GM15510 (cell line): Measurements from ENCODE around the gene TMCC1.

ENCODE experiments used
- POLR2A ChIP-seq: IDR thresholded peaks from 3 replicates; pipeline ENCODE4 v1.6.1; 2011; ENCODE audit warnings: borderline replicate concordance; ENCODE audit not compliant: insufficient read length; ENCODE audit errors: extremely low read depth

Gene TMCC1

DNA sequence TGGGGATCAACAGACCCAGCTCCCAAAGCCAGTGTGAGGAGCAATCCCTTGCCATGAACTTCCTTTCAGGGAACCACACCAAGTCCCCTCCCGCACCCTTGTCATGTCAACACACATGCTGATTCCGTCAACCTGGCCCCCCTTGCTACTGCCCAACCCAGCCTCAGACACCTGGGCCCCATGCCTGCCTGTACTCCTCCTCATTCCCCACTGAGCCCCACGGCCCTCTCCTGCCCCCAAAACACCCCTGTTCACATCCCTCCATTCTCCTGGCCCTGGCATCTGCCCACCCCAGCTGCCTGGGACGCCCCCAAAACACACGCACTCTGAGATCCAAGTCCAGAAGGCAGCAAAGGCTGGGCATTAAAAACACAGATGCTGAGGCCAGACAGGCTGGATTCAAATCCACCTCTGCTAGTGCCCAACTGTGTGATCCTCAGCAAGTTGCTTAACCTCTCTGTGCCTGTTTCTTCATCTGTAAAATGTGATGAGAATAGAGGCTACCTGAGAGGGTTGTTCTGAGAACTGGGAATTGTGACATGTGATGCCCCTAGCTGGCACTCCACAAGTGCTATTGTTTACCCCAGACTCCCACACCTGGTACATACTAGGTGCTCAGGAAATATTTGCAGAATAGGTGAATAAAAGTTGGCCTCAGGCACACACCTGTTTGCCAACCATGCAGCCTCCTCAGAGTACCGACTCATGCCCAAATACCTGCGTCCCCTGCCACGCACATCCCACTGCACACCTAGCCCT is 289.3 kb downstream of the TMCC1 start:
- TF ChIP-seq POLR2A, result no peak

DNA sequence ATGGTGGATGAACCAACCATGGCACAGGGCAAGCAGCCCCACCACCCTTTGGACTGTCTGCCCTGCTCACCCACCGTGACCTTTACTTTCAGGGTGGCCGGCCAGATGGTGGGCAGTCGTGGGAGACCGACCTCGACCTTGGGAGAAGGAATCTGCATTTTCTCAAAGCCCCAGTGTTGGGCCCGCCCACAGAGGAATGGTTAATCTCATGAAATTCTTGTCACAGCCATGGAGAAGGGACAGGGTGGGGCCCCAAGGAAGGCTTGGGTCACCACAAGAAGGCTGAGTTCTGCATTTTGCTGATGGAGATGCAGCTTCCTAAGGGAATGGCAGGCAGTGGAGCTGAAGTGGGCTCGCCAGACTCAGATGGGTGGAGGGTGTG is 290.0 kb downstream of the TMCC1 start:
- no peak for TF ChIP-seq POLR2A

DNA sequence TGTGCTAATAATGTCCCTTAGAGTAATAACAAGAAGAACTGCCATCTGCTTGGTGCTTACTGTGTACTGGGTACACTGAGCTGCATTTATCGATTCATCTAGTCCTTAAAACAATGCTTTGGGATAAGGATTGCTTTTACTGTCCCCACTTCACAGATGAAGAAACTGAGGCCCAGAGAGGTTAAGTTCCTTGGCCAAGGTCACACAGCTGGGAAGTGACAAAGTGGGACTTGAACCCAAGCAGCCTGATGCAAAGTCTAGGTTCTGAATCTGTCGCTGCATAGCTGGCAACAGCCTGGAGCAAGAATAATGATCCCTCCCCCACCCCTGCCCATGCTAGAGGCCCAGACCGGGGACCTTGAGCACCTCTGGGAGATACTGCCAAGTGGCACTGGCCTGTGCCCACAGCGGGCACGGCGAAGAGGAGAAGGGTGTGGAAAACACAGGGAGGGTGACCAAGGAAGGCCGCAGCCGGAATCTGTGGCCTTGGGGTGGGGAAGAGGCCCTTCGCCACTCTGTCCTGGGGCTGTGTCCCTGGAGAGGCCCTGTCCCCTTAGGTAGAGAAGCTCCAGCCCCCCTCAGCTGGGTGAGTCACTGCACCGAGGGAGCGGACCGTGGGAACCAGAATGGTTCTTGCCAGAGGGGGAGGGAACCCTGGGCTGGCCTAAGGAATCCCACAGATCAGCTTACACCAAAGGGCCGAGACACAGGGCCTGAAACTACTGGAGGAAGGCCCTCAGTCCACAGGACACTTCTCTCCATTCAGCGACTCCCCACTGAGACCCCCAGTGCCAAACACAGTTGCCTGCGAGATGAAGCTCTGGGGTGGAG is 290.6 kb downstream of the TMCC1 start:
- TF ChIP-seq POLR2A, result no peak

DNA sequence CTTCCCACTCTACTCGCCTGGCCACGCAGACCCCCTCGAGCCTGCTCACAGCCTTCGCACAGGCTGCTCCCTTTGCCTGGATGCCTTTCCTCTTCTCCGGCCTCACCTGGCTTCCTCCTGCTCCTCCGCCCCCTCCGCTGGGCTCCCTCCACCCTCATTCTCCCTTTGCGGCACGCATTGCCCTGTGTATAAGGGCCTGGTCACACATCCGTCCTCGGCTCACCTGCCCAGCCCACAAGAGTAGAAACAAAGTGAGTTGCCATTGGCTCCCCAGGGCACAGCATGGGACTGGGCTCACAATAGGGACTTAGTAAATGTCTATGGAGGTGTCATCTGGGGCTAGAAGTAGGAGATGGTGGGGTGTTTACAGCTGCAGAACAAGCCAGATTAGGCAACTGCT is 291.2 kb downstream of the TMCC1 start:
- TF ChIP-seq POLR2A, result no peak

DNA sequence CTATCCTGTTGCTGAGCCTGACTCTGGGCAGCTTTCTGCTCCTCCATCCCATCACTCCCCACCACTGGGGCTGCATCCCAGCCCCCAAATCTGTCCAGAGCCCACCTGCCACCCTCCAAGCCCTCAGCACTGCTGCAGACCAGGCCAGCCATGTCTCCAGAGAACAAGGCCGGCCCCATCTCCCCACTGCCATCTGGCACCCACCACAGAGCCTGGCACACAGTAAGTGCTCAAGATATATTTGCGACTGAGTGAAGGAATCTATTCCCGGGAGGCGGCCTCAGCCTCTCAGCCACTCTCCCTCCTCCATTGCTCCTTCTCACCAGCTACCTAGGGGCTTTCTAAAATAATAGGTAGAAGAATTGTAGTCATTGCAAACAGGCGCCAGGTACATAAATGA is 291.8 kb downstream of the TMCC1 start:
- no peak for TF ChIP-seq POLR2A

DNA sequence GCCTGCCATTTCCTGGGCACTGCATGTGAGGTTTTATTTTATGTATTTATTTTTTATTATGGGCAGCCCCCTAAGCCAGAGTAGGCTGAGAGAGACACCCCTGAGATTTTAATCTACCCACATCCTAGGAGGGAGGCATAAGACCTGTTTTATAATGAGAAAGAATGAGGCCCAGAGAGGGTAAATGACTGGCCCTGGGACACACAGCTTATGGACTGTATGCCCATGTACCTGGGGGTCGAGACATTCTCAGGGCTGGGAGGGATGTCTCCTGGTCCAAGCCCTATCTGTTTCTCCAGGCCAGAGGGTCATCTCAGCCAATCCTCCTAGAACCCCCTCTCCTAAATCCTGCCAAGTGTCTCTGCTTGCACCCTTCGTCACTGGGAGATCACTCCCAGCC is 293.2 kb downstream of the TMCC1 start:
- no peak for TF ChIP-seq POLR2A

DNA sequence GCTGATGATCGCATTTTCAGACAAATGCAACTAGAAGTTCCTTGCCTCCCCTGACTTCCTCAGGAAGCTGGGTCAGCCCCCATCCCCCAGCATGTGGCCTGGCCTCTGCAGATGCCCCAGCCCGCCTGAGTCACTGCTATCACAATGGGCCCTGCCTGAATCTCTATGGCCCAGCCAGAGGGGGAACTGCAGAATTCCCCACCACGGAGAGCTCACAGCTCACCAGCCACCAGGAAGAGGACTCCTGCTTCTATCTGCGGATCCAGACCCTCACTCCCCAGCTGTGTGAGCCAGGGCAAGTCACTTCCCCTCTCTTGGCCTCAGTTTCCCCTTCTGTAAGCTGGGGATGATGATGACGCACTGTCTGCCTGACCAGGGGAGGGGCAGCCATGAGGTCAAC is 293.9 kb downstream of the TMCC1 start:
- no peak for TF ChIP-seq POLR2A

DNA sequence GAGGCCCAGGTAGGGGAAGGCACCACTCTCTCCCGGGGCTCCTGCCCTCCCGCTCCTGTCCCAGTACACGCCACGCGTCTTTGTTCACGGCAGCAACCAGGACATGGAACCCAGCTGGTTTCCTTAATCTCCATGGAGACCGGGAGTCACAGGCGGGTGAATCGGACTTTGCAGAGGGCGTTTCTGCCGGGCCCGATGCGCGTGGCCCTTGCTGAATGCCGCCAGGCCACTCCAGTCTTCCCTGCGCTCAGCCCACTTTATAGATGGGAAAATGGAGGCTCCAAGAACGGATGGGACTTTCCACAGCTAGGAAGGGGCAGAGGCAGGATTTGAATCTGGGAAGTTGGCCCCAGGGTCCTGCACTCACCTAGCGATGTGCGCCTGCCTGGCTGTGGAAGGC is 294.4 kb downstream of the TMCC1 start:
- TF ChIP-seq POLR2A, result no peak

DNA sequence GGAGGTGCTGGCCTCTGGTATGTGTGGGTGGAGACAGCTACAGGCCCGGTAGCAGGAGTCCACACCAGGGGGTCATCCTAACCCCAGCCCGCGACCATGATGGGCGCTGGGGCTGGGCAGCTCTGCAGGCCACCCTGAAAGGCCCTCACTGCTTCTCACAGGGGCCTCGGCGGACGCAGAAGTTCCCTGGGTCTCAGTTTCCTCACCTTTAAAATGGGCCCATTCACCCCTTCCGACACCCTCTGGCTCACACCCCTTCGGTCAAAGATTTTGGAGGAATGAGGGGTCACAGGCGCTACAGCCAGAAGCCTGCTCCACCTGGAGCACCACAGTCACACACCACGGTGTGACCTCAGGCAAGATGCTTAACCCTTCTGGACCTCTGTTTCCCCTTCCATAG is 295.0 kb downstream of the TMCC1 start:
- no peak for TF ChIP-seq POLR2A

DNA sequence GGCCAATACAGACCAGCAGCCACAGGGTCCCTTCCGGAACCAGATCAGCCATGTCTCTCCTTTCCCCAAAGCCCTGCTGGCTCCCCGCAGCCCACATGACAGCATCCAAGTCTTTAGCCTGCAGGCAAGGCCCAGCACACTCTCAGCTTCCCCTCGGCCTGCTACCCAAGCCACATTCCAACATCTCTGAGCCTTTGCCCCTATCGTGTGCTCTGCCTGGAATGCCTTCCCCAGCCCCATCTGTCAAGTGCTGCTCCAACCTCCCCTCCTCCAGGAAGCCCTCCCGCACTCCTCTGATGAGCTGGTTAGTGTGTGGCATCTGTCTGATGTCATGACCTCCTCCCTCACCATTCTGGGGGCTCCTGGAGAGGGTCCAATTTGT is 295.5 kb downstream of the TMCC1 start:
- no peak for TF ChIP-seq POLR2A
